Kidney tubule cell (primary cell): ENCODE measurements around the gene HOXD10.

ENCODE experiments used
- DNase-seq: peaks from one replicate; pipeline ENCODE4 v3.0.0-alpha.2; 2018; ENCODE audit warnings: low spot score

Gene HOXD10

GRCh38 chr2:176096243-176096985 lies 20.2 kb upstream of the HOXD10 start:
- no peak for DNase-seq

- DNase-seq: peak; percentile 74
These were observed 19.4 kb upstream of the HOXD10 start for GRCh38 chr2:176096986-176097819.

- DNase-seq: no peak
These were observed 18.7 kb upstream of the HOXD10 start for GRCh38 chr2:176097820-176098365.

- DNase-seq: no peak
These were observed 18.0 kb upstream of the HOXD10 start for GRCh38 chr2:176098366-176099158.

- DNase-seq: no peak
These were observed 17.3 kb upstream of the HOXD10 start for GRCh38 chr2:176099159-176099727.

- no peak for DNase-seq
These were observed 16.6 kb upstream of the HOXD10 start, which contains the start of gene HOXD12 for GRCh38 chr2:176099728-176100546. Gene HOXD12 (plus strand): TSS chr2:176099795. CDS start chr2:176099802, 7 bp downstream.

- no peak for DNase-seq
These were observed 15.9 kb upstream of the HOXD10 start for GRCh38 chr2:176100547-176101140.

GRCh38 chr2:176101216-176101830 lies 15.3 kb upstream of the HOXD10 start:
- no peak for DNase-seq

GRCh38 chr2:176101842-176102241 lies 14.7 kb upstream of the HOXD10 start:
- no peak for DNase-seq

- DNase-seq: no peak
These were observed 14.2 kb upstream of the HOXD10 start for GRCh38 chr2:176102309-176102866.

- no peak for DNase-seq
These were observed 13.4 kb upstream of the HOXD10 start for GRCh38 chr2:176103194-176103593.

GRCh38 chr2:176103742-176104315 lies 12.7 kb upstream of the HOXD10 start:
- no peak for DNase-seq

GRCh38 chr2:176104316-176105077 lies 12.1 kb upstream of the HOXD10 start:
- peak; percentile 74 for DNase-seq

GRCh38 chr2:176105078-176105729 lies 11.4 kb upstream of the HOXD10 start:
- DNase-seq: no peak

- no peak for DNase-seq
These were observed 10.6 kb upstream of the HOXD10 start for GRCh38 chr2:176105730-176106580.

GRCh38 chr2:176106581-176107539 lies 9.7 kb upstream of the HOXD10 start, which contains the start of gene HOXD11:
Gene HOXD11 (plus strand): TSS chr2:176107280. CDS start chr2:176107356, 76 bp downstream.
- peak; percentile 65 for DNase-seq
